CD4-positive, CD25-positive, alpha-beta regulatory T cell (primary cell): ENCODE results near the gene ST6GAL1. TPM values are rescaled to one million over a fixed set of nuclear protein-coding genes. Genes with fewer than 3 reads are reported as not detected.
A peak's percentile ranks its signal among the peaks of the same experiment; 100 is the strongest.

Experiments used
- ATAC-seq, 2 donors: fragments of 150-1000 bp; cut with Tn5 transposase; one replicate each; pipeline ENCODE4 v1.10.0; 2021; ENCODE audit warnings: low read depth in 2 of 2, moderate number of reproducible peaks in 2 of 2, moderate library complexity in 1 of 2
- DNase-seq, 3 donors: peaks; one replicate each; pipeline versions ENCODE4 v3.0.0 to v3.0.0-alpha.2; 2012 to 2022; ENCODE audit warnings: mixed read lengths in 1 of 3
- H3K27ac ChIP-seq: one replicate; pipeline ENCODE4 v1.7.0; 2013; ENCODE audit warnings: mild to moderate bottlenecking, low read length; ENCODE audit not compliant: insufficient read depth, poor library complexity, severe bottlenecking
- H3K27me3 ChIP-seq: one replicate; pipeline ENCODE4 v1.7.0; 2013; ENCODE audit warnings: low read length; ENCODE audit not compliant: control insufficient read depth, insufficient read depth
- H3K36me3 ChIP-seq: one replicate; pipeline ENCODE4 v1.7.0; 2013; ENCODE audit warnings: mild to moderate bottlenecking, low read length, moderate library complexity; ENCODE audit not compliant: control insufficient read depth, insufficient read depth
- H3K4me1 ChIP-seq: 2 replicates; pipeline ENCODE4 v1.7.0; 2013; ENCODE audit warnings: mild to moderate bottlenecking, low read length; ENCODE audit not compliant: insufficient read depth, control insufficient read depth, poor library complexity, severe bottlenecking
- H3K4me3 ChIP-seq: one replicate; pipeline ENCODE4 v1.7.0; 2013; ENCODE audit warnings: low read depth, mild to moderate bottlenecking, low read length, moderate library complexity
- H3K9me3 ChIP-seq, 2 experiments: 1 replicate in 1 of 2; 2 replicates in 1 of 2; pipeline ENCODE4 v1.7.0; 2013; ENCODE audit warnings: low read length in 2 of 2, mild to moderate bottlenecking in 1 of 2, moderate library complexity in 1 of 2; ENCODE audit not compliant: control insufficient read depth in 2 of 2
- H3K27ac Mint-ChIP-seq, 3 donors: one replicate each; pipeline ENCODE4 v1.8.0; 2020 to 2022; ENCODE audit warnings: mild to moderate bottlenecking in 3 of 3, mixed read lengths in 3 of 3, moderate library complexity in 2 of 3
- H3K27me3 Mint-ChIP-seq: one replicate; pipeline ENCODE4 v1.8.0; 2022; ENCODE audit warnings: mild to moderate bottlenecking, mixed read lengths
- H3K36me3 Mint-ChIP-seq: one replicate; pipeline ENCODE4 v1.8.0; 2020; ENCODE audit warnings: mixed read lengths
- H3K4me1 Mint-ChIP-seq, 4 donors: one replicate each; pipeline ENCODE4 v1.8.0; 2020 to 2022; ENCODE audit warnings: mixed read lengths in 4 of 4, mild to moderate bottlenecking in 1 of 4
- H3K4me3 Mint-ChIP-seq, 4 donors: one replicate each; pipeline ENCODE4 v1.8.0; 2020 to 2022; ENCODE audit warnings: mild to moderate bottlenecking in 4 of 4, mixed read lengths in 4 of 4, moderate library complexity in 3 of 4
- H3K9me3 Mint-ChIP-seq, 7 donors: one replicate each; pipeline ENCODE4 v1.8.0; 2020 to 2022; ENCODE audit warnings: mixed read lengths in 7 of 7, mild to moderate bottlenecking in 3 of 7, moderate library complexity in 2 of 7
- polyA plus RNA-seq, 4 donors: library from polyadenylated mRNA; unstranded; fragments of 300-500 nt; fragmentation: Illumina TruSeq; gene quantifications; one replicate each; pipeline ENCODE4 v1.2.3, GENCODE V29; 2021
- total RNA-seq: library from RNA; stranded (reverse); gene quantifications from one replicate; pipeline ENCODE4 v1.2.3, GENCODE V29; 2022

Gene ST6GAL1
- total and polyA plus RNA-seq, 5 donors from 2014 or later: 125 to 184 (median 159) TPM

DNA sequence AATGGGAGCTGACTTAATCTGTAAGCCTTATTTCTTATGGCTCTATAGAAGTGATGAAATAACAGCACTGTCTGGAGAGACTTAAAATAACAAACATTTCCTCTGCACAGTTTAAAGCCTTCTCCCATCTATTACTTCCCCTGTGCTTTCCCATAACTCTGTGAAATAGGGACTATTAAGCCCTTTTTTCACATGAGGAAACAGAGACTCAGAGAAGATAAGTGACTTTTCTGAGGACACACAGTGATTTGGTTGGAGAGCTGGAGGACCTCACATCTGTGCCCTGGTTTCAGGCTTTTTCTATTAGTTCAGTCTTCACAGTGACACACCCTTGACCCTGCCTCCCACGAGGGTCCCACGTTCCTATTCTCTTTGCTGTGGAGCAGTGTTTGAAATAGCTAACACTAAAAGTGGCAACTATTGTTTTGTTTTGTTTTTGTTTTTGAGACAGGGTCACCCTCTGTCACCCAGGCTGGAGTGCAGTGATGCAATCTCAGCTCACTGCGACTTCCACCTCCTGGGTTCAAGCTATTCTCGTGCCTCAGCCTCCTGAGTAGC is 82.9 kb downstream of the ST6GAL1 start:
- Mint-ChIP-seq H3K27ac (peak overlapping the region; percentile 91 to 99 (median 97)), H3K9me3 (peaks cover 0 to under 1% (median 0%) of the 10 kb centered on the region in 7 donors), H3K4me3 (peak overlapping the region in 3 of 4 donors; percentile 69 to 84 (median 80)), H3K4me1 (peaks cover 23 to 65% (median 35%) of the 10 kb centered on the region in 4 donors), H3K36me3 (peaks cover 32% of the 10 kb centered on the region), H3K27me3 (no peaks in the 10 kb centered on the region)
- Histone ChIP-seq H3K27ac (peak overlapping the region; percentile 37), H3K36me3 (peaks cover 24% of the 10 kb centered on the region), H3K4me3 (peak overlapping the region; percentile 49), H3K27me3 (no peaks in the 10 kb centered on the region), H3K9me3 (no peaks in the 10 kb centered on the region), H3K4me1 (peaks cover 27% of the 10 kb centered on the region)
- peak in 1 of 2 donors; percentile 4 for ATAC-seq
- no peak for DNase-seq

DNA sequence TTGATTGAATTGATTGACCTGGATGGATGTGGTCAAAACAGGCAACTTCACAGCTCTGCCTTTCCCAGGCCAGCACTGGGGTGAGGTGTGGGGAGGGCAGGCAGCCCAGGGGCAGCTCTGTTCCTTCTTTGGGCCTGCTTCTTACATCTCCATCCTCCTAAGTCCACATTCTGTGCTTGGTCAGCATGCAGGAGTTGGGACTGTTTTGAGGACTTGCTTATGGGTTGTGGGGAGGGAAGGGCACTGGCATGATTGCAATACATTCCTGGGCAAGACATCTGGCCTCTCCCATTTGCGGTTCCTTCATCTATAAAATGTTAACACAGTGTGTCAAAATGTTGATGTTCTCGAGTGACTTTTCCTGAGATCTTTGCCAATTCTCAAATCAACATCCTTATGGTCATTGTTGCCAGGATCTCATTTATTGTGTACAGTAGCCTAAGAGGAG is 84.1 kb downstream of the ST6GAL1 start:
- Mint-ChIP-seq H3K4me3 (peak overlapping the region in 2 of 4 donors; percentile 7 to 13), H3K4me1 (peaks cover 29 to 77% (median 40%) of the 10 kb centered on the region in 4 donors), H3K36me3 (peaks cover 36% of the 10 kb centered on the region), H3K27ac (peak overlapping the region in 2 of 3 donors; percentile 85 to 91), H3K27me3 (no peaks in the 10 kb centered on the region), H3K9me3 (no peaks in the 10 kb centered on the region)
- no peak for ATAC-seq
- Histone ChIP-seq H3K36me3 (peaks cover 24% of the 10 kb centered on the region), H3K4me1 (peaks cover 29% of the 10 kb centered on the region), H3K4me3 (no peak overlapping the region), H3K27ac (no peak overlapping the region), H3K9me3 (no peaks in the 10 kb centered on the region), H3K27me3 (no peaks in the 10 kb centered on the region)
- DNase-seq: no peak

DNA sequence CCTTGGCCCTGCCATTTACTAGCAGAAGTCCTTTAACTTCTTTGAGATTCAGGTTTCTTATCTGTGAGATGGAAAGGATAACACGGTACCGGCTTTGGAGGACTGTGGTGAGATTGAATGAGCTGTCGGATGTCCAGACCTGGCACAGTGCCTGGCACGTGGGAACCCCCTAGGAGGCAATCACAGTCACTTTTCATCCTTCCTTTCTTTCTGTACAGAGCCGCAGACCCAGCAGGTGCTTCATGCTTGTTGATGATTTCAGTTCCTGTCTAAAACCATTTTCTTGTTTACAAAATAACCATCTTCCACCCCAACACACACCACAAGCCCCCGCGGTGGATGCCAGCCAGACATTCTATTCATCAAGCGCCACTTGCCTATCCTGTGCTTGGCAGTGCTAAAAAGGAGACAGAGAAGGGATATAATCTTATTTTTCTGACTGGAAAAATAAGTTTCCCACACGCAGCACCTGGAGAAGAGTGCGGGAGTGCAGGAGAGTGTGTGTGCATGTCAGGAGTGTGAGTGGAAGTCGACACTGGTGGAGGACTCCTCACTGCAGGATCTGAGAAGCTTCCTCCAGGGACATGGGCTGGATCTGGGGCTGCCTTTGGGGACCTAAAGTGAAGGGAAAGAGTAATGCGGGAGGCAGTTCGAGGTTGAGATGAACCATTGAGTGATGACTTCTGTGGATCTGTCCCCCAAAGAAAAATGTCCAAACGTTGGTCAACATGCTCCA is 85.7 kb downstream of the ST6GAL1 start:
- ATAC-seq (no peak), DNase-seq (no peak)
- Mint-ChIP-seq H3K27ac (peak overlapping the region; percentile 76 to 90 (median 85)), H3K4me3 (no peak overlapping the region), H3K27me3 (no peaks in the 10 kb centered on the region), H3K9me3 (peaks cover 0 to 2% (median 0%) of the 10 kb centered on the region in 7 donors), H3K4me1 (peaks cover 35 to 87% (median 51%) of the 10 kb centered on the region in 4 donors), H3K36me3 (peaks cover 39% of the 10 kb centered on the region)
- Histone ChIP-seq H3K36me3 (peaks cover 24% of the 10 kb centered on the region), H3K4me3 (no peak overlapping the region), H3K4me1 (peaks cover 43% of the 10 kb centered on the region), H3K27me3 (no peaks in the 10 kb centered on the region), H3K27ac (no peak overlapping the region), H3K9me3 (no peaks in the 10 kb centered on the region)

DNA sequence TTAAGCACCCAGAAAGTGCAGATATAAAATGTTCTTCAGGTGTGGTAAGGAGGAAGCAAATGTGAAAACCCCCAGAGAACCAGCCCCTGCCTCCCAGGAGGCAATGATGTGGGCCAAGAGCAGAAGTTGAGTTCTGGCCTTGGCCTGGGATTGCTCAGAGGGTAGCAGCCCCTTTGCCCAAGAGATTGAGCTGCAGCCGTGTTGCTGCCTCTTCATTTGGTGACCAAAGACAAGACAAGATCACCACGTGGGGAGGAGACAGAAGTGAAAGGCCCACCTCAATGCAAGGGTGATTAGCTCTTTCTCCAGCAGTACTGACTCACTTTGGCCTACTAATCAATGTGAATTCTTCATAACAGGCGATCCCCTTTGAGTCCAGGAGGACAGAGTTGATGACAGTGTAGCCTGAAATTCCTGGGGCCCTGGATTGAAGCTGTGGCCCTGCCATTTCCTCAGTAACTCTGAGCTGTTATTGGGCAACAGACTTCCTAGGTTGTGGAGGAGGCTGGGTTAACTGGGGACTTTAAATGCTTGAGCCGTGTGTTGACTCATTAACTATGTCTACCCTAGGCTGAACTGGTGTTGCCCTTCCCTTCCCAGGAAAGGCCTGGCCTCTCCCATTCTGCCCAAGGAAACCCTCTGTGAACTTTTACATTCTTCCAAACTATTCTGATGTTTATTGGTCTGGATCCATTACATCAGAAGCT is 86.5 kb downstream of the ST6GAL1 start:
- Histone ChIP-seq H3K9me3 (no peaks in the 10 kb centered on the region), H3K36me3 (peaks cover 24% of the 10 kb centered on the region), H3K27ac (peak overlapping the region; percentile 8), H3K4me3 (no peak overlapping the region), H3K4me1 (peaks cover 44% of the 10 kb centered on the region), H3K27me3 (no peaks in the 10 kb centered on the region)
- Mint-ChIP-seq H3K4me1 (peaks cover 35 to 87% (median 48%) of the 10 kb centered on the region in 4 donors), H3K9me3 (peaks cover 0 to 2% (median 0%) of the 10 kb centered on the region in 7 donors), H3K4me3 (no peak overlapping the region), H3K36me3 (peaks cover 39% of the 10 kb centered on the region), H3K27ac (peak overlapping the region; percentile 76 to 90 (median 85)), H3K27me3 (no peaks in the 10 kb centered on the region)
- no peak for ATAC-seq
- DNase-seq: no peak

DNA sequence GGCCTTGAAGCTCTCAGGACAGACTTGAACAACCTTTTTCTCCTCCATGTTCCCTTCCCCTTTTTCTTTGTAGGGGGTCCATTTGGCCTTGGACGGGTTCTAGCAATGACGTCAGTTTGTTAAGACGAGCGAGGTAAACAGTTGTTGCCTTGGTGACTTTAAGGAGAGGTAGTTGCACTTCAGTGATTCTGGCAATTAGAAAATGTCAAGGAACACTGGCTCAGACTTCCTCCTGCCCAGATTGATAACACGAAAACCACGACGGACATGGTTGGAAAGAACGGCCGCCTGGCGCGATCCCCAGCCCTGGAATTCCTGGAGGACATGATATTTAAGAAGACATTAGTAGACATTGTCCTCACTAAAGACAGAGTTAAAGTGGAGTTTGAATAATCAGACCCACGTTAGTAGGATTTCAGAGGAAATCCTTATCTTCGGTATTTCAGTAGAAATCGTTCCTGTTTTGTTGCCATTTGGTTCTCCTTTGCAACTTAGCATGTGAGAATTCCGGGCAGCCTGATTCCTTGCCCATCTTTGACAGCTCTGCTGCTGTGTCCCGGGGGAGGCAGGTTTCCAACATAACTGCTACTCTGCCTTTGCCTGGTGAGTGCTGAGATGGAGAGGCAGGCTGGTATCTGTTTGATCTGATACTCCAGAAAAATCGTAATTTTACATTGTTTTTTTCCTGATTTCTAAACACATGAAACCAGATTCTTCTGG is 87.3 kb downstream of the ST6GAL1 start:
- peaks cover 24% of the 10 kb centered on the region for H3K36me3 ChIP-seq
- no peak overlapping the region for H3K27ac ChIP-seq
- H3K9me3 ChIP-seq: no peaks in the 10 kb centered on the region
- Mint-ChIP-seq H3K36me3 (peaks cover 41% of the 10 kb centered on the region), H3K4me3 (no peak overlapping the region), H3K27ac (peak overlapping the region; percentile 31 to 80 (median 67)), H3K9me3 (peaks cover 0 to 2% (median 0%) of the 10 kb centered on the region in 7 donors), H3K4me1 (peaks cover 30 to 87% (median 49%) of the 10 kb centered on the region in 4 donors), H3K27me3 (no peaks in the 10 kb centered on the region)
- ATAC-seq (no peak), DNase-seq (no peak)
- no peak overlapping the region for H3K4me3 ChIP-seq
- H3K4me1 ChIP-seq: peaks cover 35% of the 10 kb centered on the region
- no peaks in the 10 kb centered on the region for H3K27me3 ChIP-seq

DNA sequence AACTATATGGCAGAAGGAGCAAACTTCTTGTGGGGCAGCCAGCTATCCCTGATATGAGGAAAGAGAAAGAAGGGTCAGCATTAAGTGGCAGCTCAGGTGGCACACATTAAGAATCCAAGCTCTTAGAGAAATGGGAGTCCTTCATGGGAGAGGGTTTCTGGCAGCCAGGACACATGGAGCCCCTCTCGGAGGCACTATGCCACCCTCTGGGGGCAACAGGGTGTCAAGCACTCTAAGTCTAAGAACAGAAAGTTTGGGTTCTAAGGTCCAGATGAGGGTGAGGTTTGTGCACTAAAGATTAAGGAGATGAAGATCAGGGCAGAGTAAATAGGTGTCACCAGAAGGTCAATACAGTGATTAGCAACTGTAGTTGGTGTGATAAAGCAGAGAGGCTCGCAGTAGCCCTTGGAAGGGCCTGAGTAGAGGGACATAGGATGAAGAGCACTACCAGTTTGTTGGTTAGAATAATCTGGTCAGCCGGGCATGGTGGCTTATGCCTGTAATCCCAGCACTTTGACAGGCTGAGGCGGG is 89.3 kb downstream of the ST6GAL1 start:
- Mint-ChIP-seq H3K4me3 (peak overlapping the region in 2 of 4 donors; percentile 60 to 77), H3K27ac (peak overlapping the region; percentile 67 to 97 (median 86)), H3K36me3 (peaks cover 43% of the 10 kb centered on the region), H3K27me3 (no peaks in the 10 kb centered on the region), H3K4me1 (peaks cover 27 to 84% (median 50%) of the 10 kb centered on the region in 4 donors), H3K9me3 (peaks cover 0 to 2% (median 0%) of the 10 kb centered on the region in 7 donors)
- no peaks in the 10 kb centered on the region for H3K9me3 ChIP-seq
- DNase-seq (no peak), ATAC-seq (no peak)
- peaks cover 18% of the 10 kb centered on the region for H3K36me3 ChIP-seq
- H3K4me1 ChIP-seq: peaks cover 33% of the 10 kb centered on the region
- no peak overlapping the region for H3K4me3 ChIP-seq
- peak overlapping the region; percentile 66 for H3K27ac ChIP-seq
- no peaks in the 10 kb centered on the region for H3K27me3 ChIP-seq

DNA sequence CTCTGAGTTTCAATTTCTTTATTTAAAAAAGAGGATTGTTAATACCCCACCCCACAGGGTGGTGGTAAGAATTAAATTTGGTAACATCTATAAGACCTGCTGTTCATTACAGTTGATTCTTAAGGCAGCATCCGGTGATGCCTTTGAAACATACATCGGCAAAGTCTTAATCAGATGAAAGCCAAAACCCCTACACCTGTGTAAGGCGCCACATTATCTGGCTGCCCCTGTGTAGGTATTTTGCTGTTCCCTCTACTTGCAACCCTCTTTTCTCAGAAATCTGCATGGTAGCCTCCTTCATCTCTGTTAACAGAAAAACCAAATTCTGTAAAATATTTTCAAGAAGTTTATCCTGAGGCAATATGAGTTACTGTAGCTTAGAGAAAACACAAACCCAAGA is 90.0 kb downstream of the ST6GAL1 start:
- H3K36me3 Mint-ChIP-seq: peaks cover 46% of the 10 kb centered on the region
- H3K27ac Mint-ChIP-seq: peak overlapping the region; percentile 67 to 99 (median 86)
- Histone ChIP-seq H3K27ac (peak overlapping the region; percentile 66), H3K36me3 (peaks cover 18% of the 10 kb centered on the region), H3K4me3 (peak overlapping the region; percentile 57), H3K9me3 (no peaks in the 10 kb centered on the region), H3K27me3 (no peaks in the 10 kb centered on the region), H3K4me1 (peaks cover 41% of the 10 kb centered on the region)
- DNase-seq: peak in 2 of 3 donors; percentile 55 to 95
- H3K4me1 Mint-ChIP-seq: peaks cover 23 to 84% (median 55%) of the 10 kb centered on the region in 4 donors
- H3K27me3 Mint-ChIP-seq: no peaks in the 10 kb centered on the region
- peaks cover 0 to 2% (median 0%) of the 10 kb centered on the region in 7 donors for H3K9me3 Mint-ChIP-seq
- H3K4me3 Mint-ChIP-seq: peak overlapping the region; percentile 7 to 60 (median 55)
- peak; percentile 89 to 90 for ATAC-seq
